ENCODE results near the gene EFR3B.
A peak's percentile ranks its signal among the peaks of the same experiment; 100 is the strongest.

EFR3B gene

GRCh38 chr2:25023333-25023732, 18.5 kb upstream of the EFR3B start:
- no peak for TF ChIP-seq ZNF274 (IDR thresholded peaks at IDR 0.05; ENCODE audit: low read depth, low read length)
- no peak overlapping the region for H3K4me3 ChIP-seq (ENCODE audit: low read length)

- TF ChIP-seq ZNF274 (IDR thresholded peaks at IDR 0.05; ENCODE audit: low read depth, low read length): no peak
- H3K4me3 ChIP-seq (ENCODE audit: low read length): no peak overlapping the region
Observed at GRCh38 chr2:25025229-25026007, 16.5 kb upstream of the EFR3B start.

GRCh38 chr2:25026008-25026530, 15.8 kb upstream of the EFR3B start:
- TF ChIP-seq ZNF274 (IDR thresholded peaks at IDR 0.05; ENCODE audit: low read depth, low read length): no peak
- H3K4me3 ChIP-seq (ENCODE audit: low read length): no peak overlapping the region

GRCh38 chr2:25029183-25029554, 12.7 kb upstream of the EFR3B start:
- TF ChIP-seq ZNF274 (IDR thresholded peaks at IDR 0.05; ENCODE audit: low read depth, low read length): no peak
- H3K4me3 ChIP-seq (ENCODE audit: low read length): no peak overlapping the region

- no peak for TF ChIP-seq ZNF274 (IDR thresholded peaks at IDR 0.05; ENCODE audit: low read depth, low read length)
Observed at GRCh38 chr2:25030702-25031101, 11.2 kb upstream of the EFR3B start.

GRCh38 chr2:25032094-25032493, 9.8 kb upstream of the EFR3B start:
- no peak overlapping the region for H3K4me3 ChIP-seq (ENCODE audit: low read length)
- TF ChIP-seq ZNF274 (IDR thresholded peaks at IDR 0.05; ENCODE audit: low read depth, low read length): no peak

More at GRCh38 chr2:25030702-25031101, 11.2 kb upstream of the EFR3B start:
- no peak overlapping the region for H3K4me3 ChIP-seq (ENCODE audit: low read length)

- no peak for TF ChIP-seq ZNF274 (IDR thresholded peaks at IDR 0.05; ENCODE audit: low read depth, low read length)
- H3K4me3 ChIP-seq (ENCODE audit: low read length): no peak overlapping the region
Observed at GRCh38 chr2:25032901-25033300, 9.0 kb upstream of the EFR3B start.

GRCh38 chr2:25034081-25034480, 7.8 kb upstream of the EFR3B start:
- no peak for TF ChIP-seq ZNF274 (IDR thresholded peaks at IDR 0.05; ENCODE audit: low read depth, low read length)
- no peak overlapping the region for H3K4me3 ChIP-seq (ENCODE audit: low read length)

- no peak overlapping the region for H3K4me3 ChIP-seq (ENCODE audit: low read length)
- no peak for TF ChIP-seq ZNF274 (IDR thresholded peaks at IDR 0.05; ENCODE audit: low read depth, low read length)
Observed at GRCh38 chr2:25035537-25036220, 6.2 kb upstream of the EFR3B start.

GRCh38 chr2:25036221-25036559, 5.7 kb upstream of the EFR3B start:
- H3K4me3 ChIP-seq (ENCODE audit: low read length): no peak overlapping the region
- TF ChIP-seq ZNF274 (IDR thresholded peaks at IDR 0.05; ENCODE audit: low read depth, low read length): no peak

- no peak for TF ChIP-seq ZNF274 (IDR thresholded peaks at IDR 0.05; ENCODE audit: low read depth, low read length)
- H3K4me3 ChIP-seq (ENCODE audit: low read length): no peak overlapping the region
Observed at GRCh38 chr2:25039126-25039525, 2.8 kb upstream of the EFR3B start.

GRCh38 chr2:25041307-25041927, 459 bp upstream of the EFR3B start:
- H3K4me3 ChIP-seq (ENCODE audit: low read length): peak overlapping the region; percentile 22; the same call in 1 of the 2 replicates
- no peak for TF ChIP-seq ZNF274 (IDR thresholded peaks at IDR 0.05; ENCODE audit: low read depth, low read length)

GRCh38 chr2:25042321-25043240, 705 bp downstream of the EFR3B start:
- peak overlapping the region; percentile 58 for H3K4me3 ChIP-seq (ENCODE audit: low read length)
- no peak for TF ChIP-seq ZNF274 (IDR thresholded peaks at IDR 0.05; ENCODE audit: low read depth, low read length)
